ENCODE measurements around the gene TBC1D22A. TPM values are rescaled to one million over a fixed set of nuclear protein-coding genes. Genes with fewer than 3 reads are reported as not detected.

The TBC1D22A gene
- total and polyA plus RNA-seq, 2 experiments from 2014 or later = 15.3 to 19.8 TPM

DNA sequence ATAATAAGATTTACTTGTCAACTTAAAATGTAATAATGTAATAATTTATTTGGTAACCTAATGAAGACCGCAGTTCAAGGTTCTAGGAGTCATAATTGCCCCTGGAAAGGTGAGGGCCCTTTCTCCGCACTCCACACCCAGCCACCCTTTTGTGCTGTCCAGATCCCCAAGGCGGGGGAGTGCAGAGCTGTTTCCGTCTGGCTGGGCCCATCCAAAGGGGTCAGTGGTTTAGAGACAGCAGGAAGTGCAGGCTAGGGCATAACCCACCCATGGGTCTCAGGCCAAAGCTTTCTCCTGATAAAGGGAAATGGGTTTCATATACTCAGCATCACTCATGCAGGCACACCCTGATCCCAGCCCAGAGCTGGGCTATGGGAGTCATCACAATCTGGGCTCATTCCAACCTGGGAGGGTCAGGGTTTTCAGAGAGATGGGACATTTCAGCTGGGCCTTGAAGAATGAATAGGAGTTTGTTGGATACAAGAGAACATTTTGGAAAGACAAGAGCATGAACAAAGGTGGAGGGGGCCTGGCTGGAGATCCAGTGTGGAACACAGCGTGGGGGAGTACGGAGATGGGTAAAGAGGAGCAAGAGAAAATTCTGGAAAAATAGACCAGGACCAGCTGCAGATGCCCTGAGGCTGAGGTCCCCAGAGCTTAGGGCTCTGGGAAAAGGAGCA is 432.2 kb downstream of the TBC1D22A start:
- 89% methylated on average over 6 of the region's 6 CpGs for WGBS (ENCODE audit: low lambda C conversion rate, missing lambda C conversion rate)
- no peak overlapping the region for H3K4me3 ChIP-seq
- TF ChIP-seq, protein P1, sequence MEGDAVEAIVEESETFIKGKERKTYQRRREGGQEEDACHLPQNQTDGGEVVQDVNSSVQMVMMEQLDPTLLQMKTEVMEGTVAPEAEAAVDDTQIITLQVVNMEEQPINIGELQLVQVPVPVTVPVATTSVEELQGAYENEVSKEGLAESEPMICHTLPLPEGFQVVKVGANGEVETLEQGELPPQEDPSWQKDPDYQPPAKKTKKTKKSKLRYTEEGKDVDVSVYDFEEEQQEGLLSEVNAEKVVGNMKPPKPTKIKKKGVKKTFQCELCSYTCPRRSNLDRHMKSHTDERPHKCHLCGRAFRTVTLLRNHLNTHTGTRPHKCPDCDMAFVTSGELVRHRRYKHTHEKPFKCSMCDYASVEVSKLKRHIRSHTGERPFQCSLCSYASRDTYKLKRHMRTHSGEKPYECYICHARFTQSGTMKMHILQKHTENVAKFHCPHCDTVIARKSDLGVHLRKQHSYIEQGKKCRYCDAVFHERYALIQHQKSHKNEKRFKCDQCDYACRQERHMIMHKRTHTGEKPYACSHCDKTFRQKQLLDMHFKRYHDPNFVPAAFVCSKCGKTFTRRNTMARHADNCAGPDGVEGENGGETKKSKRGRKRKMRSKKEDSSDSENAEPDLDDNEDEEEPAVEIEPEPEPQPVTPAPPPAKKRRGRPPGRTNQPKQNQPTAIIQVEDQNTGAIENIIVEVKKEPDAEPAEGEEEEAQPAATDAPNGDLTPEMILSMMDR (IDR thresholded peaks at IDR 0.05; ENCODE audit: poor library complexity) = no peak
- no peak for TF ChIP-seq EZH2 (IDR thresholded peaks at IDR 0.05; ENCODE audit: borderline replicate concordance)
- no peak for TF ChIP-seq EZH2phosphoT487 (IDR thresholded peaks at IDR 0.05; ENCODE audit: low read depth, severe bottlenecking, unreplicated experiment)
- DNase-seq (ENCODE audit: low spot score) = no peak
- H3K79me2 ChIP-seq = no peaks in the 10 kb centered on the region
- no peaks in the 10 kb centered on the region for H3K27me3 ChIP-seq
- no peak overlapping the region for H3K27ac ChIP-seq
- no peaks in the 10 kb centered on the region for H4K20me1 ChIP-seq (ENCODE audit: insufficient read depth, poor library complexity, severe bottlenecking)
- H3K4me2 ChIP-seq = no peak overlapping the region
- no peaks in the 10 kb centered on the region for H3K36me3 ChIP-seq (replicated peaks; ENCODE audit: insufficient read depth, low read depth)
- H3K4me1 ChIP-seq (ENCODE audit: insufficient read depth) = no peaks in the 10 kb centered on the region
- no peaks in the 10 kb centered on the region for H3K9me2 ChIP-seq (replicated peaks; ENCODE audit: insufficient read depth)
- no peaks in the 10 kb centered on the region for H3K9me3 ChIP-seq (ENCODE audit: low read depth)
- no peak overlapping the region for H2AFZ ChIP-seq

DNA sequence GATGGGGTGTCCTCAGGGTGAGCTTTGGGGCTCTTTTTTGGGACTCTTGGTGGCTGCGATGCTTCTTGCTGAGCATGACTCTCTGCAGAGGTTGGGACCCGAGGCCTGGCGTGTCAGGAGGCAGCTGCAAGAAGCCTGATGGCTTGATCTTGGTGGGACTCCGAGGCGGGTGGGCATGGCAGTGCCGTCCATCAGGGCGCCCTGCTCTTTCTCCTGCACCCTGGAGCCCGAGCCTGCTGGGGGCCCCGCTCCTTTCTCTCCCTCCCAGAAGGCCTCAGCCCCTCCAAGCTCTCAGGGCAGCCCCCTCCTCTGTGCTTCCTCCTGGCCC is 432.7 kb downstream of the TBC1D22A start:
- no peak for DNase-seq (ENCODE audit: low spot score)
- Histone ChIP-seq H3K4me3 (no peak overlapping the region), H3K9me3 (ENCODE audit: low read depth) (no peaks in the 10 kb centered on the region), H2AFZ (no peak overlapping the region), H4K20me1 (ENCODE audit: insufficient read depth, poor library complexity, severe bottlenecking) (no peaks in the 10 kb centered on the region), H3K36me3 (replicated peaks; ENCODE audit: insufficient read depth, low read depth) (no peaks in the 10 kb centered on the region), H3K9me2 (replicated peaks; ENCODE audit: insufficient read depth) (no peaks in the 10 kb centered on the region), H3K4me1 (ENCODE audit: insufficient read depth) (no peaks in the 10 kb centered on the region), H3K27ac (no peak overlapping the region), H3K4me2 (no peak overlapping the region), H3K27me3 (no peaks in the 10 kb centered on the region), H3K79me2 (no peaks in the 10 kb centered on the region)
- WGBS (ENCODE audit: low lambda C conversion rate, missing lambda C conversion rate) = 78% methylated on average over 5 of the region's 9 CpGs
- TF ChIP-seq, protein P1 (IDR thresholded peaks at IDR 0.05; ENCODE audit: poor library complexity) = no peak
- TF ChIP-seq EZH2phosphoT487 (IDR thresholded peaks at IDR 0.05; ENCODE audit: low read depth, severe bottlenecking, unreplicated experiment) (no peak), EZH2 (IDR thresholded peaks at IDR 0.05; ENCODE audit: borderline replicate concordance) (no peak)

DNA sequence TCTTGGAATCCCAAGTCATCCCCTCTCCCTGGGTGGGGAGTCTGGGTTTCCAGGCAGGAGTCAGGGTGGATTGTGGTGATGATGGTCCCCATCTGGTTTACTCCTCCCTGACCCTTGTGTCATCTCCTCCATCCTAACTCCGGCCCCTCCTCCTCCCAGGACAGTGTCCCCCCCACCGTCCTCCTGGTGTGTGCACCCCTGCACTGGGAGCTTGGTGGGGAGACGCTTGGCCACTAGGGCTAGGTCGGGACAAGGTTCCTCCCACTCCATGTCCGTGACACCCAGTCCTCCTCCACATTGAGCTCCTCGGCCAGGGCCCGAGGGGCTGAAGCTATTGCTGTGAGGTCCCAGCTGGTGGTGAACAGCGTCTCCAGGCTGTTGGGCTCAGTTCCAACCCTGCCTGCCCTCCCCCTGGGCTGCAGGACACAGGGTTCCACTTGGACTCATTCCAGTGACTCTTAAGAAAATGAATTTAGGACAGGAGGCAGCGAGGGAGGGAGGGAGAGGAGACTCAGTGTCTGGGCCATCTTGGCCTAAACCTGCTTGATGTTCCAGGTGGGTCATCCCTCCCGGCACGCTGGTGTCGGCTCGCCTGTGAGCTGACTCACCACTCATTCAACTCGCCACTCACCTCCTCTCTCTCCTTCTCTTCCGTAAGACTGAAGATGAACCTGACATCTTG is 433.2 kb downstream of the TBC1D22A start:
- TF ChIP-seq, protein P1 (IDR thresholded peaks at IDR 0.05; ENCODE audit: poor library complexity) = no peak
- TF ChIP-seq EZH2 (IDR thresholded peaks at IDR 0.05; ENCODE audit: borderline replicate concordance) (no peak), EZH2phosphoT487 (IDR thresholded peaks at IDR 0.05; ENCODE audit: low read depth, severe bottlenecking, unreplicated experiment) (no peak)
- Histone ChIP-seq H2AFZ (no peak overlapping the region), H3K27me3 (no peaks in the 10 kb centered on the region), H3K79me2 (no peaks in the 10 kb centered on the region), H3K36me3 (replicated peaks; ENCODE audit: insufficient read depth, low read depth) (no peaks in the 10 kb centered on the region), H3K9me3 (ENCODE audit: low read depth) (no peaks in the 10 kb centered on the region), H3K9me2 (replicated peaks; ENCODE audit: insufficient read depth) (no peaks in the 10 kb centered on the region), H3K4me1 (ENCODE audit: insufficient read depth) (no peaks in the 10 kb centered on the region), H4K20me1 (ENCODE audit: insufficient read depth, poor library complexity, severe bottlenecking) (no peaks in the 10 kb centered on the region), H3K4me3 (no peak overlapping the region), H3K4me2 (no peak overlapping the region), H3K27ac (no peak overlapping the region)
- DNase-seq (ENCODE audit: low spot score) = no peak
- 82% methylated on average over 15 of the region's 15 CpGs for WGBS (ENCODE audit: low lambda C conversion rate, missing lambda C conversion rate)
